Endometrium (tissue), 2 donors: ENCODE data around the gene PDS5A.
"Not testable (repeated sequence)": the region's sequence is repeated elsewhere in the genome, so short reads cannot be mapped to it uniquely, and the experiment has no call there.

Experiments
- FAIRE-seq: peaks from 2 replicates; lab custom pipeline; 2012; peaks lifted over from hg19 to GRCh38; lab: Jason Lieb, UNC
- donor health status: control.
- donor health status: control.

Gene PDS5A

DNA sequence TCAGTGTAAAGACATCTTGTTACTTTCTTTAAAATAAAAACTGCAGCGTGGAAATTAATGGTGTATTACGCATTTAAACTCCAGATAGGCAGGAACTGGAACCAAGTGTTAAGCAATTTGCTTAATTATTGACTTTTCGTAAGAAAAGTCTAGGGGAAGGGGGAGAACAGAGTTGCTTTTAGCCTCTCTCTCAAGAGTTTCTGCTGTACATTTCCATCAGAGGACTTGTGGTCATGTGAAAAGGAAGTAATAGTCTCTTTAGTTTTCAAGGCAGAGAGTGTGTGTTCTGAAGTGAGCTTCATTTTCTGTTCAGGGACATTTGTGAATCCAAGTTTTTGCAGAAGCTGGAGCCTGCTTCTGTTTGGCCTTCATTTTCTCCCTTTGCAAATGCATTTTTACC lies 152.6 kb downstream of the PDS5A start:
- no peak for FAIRE-seq

DNA sequence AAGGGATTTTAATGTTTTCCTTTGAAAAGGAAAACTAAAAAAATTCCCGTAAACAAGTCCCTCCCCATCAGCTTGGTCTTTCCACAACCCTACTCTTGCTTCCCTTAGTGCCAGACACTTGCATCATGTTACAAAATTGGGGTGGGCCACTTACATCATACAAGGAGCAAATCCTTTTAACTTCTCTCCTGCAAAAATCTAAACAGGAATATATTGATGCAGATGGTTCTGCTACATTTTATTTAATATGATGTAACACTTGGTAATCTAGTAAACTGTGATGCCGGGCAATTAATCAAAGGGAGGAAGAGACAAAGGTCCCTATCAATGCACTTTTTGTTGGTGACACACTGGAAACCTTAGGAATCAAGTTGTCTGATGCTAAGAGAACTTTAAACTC lies 154.5 kb downstream of the PDS5A start:
- peak; percentile 66 for FAIRE-seq

DNA sequence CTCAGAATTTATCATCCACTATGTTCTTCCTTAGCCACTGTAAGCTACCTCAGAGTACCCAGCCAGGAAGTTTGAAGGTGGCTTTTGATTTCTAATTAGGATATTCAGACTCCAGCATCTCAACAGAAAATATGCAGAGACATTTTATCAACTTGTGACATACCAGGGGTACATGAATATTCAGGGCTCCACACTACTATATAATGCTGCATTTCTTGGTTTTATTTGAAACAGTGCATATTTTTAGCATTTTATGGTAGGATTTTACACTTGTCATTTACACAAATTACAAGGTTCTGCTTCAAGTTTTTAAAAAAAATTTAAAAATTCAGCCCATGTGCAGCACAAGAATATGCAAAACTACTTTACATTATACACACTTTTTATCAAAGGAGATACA lies 155.0 kb downstream of the PDS5A start:
- FAIRE-seq, result no peak

DNA sequence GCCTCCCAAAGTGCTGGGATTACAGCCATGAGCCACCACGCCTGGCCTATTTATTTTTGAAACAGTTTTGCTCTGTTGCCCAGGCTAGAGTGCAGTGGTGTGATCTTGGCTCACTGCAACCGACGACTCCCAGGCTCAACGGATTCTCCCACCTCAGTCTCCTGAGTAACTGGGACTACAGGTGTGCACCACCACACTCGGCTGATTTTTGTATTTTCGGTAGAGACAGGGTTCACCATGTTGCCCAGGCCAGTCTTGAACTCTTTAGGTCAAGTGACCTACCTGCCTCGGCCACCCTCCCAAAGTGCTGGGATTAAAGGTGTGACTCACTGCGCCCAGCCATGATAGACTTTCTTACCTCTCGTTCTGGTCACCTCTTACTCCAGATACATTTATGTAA lies 155.8 kb downstream of the PDS5A start:
- no peak for FAIRE-seq

DNA sequence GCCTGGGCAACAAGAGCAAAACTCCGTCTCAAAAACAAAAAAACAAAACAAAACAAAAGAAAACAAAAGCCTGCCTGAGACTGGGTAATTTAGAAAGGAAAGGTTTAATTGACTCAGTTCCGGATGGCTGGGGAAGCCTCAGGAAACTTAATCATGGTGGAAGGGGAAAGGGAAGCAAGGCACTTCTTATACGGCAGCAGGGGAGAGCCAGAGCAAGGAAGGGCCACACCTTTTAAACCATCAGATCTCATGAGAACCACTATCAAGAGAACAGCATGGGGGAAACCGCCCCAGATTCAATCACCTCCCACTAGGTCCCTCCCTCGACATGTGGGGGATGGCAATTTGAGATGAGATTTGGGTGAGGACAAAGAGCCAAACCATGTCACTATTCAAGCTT lies 157.5 kb downstream of the PDS5A start:
- FAIRE-seq, result no peak

DNA sequence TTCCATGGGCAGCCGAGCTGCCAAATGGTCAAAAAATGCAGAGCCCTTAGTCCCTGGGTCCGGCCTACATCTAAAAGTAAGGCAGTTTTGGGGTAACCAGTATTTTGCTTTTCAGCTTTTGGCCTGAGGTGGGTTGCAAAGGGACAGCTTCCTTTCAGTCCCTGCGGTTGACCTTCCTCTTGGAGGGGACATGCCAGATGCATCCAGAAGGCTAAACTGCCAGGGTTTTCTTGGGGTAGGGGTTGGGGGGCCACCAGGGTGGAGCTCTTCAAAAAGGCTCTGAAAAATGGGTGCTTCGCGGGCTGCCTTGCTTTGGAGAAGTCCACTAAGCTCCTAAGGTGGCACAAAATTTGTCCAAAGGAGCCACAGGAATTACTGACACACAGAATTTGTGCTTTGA lies 159.1 kb downstream of the PDS5A start:
- no peak for FAIRE-seq

DNA sequence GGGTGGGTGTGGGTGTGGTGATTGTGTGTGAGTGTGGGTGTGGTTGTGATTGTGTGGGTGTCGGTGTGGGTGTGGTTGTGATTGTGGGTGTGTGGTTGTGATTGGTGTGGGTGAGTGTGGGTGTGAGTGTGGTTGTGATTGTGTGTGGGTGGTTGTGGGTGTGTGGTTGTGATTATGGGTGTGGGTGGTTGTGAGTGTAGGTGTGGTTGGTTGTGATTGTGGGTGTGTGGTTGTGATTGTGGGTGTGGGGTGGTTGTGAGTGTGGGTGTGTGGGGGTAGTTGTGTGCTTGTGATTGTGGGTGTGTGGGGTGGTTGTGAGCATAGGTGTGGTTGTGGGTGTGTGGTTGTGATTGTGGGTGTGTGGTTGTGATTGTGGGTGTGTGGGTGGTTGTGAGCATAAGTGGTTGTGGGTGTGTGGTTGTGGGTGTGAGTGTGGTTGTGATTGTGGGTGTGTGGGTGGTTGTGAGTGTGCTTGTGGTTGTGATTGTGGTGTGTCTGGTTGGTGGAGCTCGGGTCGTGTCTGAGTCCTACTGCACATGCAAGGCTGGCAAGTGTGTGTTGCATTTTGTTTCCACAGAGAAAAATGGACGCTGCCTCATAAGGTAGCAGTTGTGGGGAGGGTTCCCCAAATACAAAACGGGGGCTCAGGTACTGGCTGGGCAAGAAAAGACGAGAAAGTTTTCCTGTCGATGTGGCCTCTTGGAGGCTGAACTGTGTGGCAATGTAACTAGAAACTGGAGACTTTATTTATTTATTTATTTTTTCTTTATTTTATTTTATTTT lies 163.1 kb downstream of the PDS5A start:
- no peak for FAIRE-seq

DNA sequence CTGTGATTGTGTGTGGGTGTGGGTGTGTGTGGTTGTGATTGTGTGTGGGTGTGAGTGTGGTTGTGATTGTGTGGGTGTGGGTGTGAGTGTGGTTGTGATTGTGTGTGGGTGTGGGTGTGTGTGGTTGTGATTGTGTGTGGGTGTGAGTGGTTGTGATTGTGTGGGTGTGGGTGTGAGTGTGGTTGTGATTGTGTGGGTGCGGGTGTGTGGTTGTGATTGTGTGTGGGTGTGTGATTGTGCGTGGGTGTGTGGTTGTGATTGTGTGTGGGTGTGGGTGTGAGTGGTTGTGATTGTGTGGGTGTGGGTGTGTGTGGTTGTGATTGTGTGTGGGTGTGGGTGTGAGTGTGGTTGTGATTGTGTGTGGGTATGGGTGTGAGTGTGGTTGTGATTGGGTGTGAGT lies 163.9 kb downstream of the PDS5A start:
- FAIRE-seq, result not testable (repeated sequence)

DNA sequence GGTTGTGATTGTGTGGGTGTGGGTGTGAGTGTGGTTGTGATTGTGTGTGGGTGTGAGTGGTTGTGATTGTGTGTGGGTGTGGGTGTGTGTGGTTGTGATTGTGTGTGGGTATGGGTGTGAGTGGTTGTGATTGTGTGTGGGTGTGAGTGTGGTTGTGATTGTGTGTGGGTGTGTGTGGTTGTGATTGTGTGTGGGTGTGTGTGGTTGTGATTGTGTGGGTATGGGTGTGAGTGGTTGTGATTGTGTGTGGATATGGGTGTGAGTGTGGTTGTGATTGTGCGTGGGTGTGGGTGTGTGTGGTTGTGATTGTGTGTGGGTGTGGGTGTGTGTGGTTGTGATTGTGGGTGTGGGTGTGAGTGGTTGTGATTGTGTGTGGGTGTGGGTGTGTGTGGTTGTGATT lies 164.7 kb downstream of the PDS5A start:
- not testable (repeated sequence) for FAIRE-seq

DNA sequence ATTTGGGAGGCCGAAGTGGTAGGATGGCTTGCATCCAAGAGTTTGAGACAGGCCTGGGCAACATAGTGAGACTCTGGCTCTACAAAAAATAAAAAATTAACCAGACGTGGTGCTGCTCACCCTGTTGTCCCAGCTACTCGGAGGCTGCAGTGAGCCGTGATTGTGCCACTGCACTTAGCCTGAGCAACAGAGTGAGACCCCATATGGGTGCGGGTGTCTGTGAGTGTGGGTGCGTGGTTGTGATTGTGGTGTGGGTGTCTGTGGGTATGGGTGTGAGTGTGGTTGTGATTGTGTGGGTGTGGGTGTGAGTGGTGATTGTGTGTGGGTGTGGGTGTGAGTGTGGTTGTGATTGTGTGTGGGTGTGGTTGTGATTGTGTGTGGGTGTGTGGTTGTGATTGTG lies 165.2 kb downstream of the PDS5A start:
- no peak for FAIRE-seq

DNA sequence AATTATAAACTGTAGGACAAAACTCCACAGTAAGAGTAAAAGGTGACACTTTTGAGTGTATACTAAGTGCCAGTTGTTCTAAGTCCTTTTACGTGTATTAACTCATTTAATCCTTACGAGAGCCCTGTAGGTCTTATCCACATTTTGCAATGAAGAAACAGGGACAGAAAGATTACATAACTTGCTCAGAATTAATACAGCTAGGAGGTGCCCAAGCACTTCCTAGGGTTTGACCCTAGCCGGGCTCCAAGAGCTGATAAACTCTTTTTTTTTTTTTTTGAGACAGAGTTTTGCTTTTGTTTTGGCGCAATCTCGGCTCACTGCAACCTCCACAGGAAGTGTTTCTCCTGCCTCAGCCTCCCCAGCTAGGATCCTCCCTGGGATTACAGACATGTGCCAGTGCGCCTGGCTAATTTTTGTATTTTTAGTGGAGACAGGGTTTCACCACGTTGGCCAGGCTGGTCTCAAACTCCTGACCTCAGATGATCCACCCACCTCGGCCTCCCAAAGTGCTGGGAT lies 169.4 kb downstream of the PDS5A start:
- FAIRE-seq, result no peak

DNA sequence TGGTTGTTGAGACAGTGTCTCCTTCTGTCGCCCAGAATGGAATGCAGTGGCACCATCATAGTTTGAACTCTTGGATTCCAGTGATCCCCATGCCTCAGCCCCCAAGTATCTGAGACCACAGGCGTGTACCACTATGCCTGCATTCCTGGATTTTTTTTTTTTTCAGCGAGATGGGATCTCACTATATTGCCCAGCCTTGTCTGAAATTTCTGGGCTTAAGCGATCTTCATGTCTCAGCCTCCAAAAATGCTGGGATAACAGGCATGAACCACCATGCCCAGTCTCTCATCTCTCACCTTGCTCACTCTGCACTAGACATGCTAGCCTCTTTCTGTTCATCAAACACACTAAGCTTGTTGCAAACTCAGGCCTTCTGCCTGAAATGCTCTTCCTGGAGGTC lies 175.7 kb downstream of the PDS5A start:
- FAIRE-seq, result no peak

DNA sequence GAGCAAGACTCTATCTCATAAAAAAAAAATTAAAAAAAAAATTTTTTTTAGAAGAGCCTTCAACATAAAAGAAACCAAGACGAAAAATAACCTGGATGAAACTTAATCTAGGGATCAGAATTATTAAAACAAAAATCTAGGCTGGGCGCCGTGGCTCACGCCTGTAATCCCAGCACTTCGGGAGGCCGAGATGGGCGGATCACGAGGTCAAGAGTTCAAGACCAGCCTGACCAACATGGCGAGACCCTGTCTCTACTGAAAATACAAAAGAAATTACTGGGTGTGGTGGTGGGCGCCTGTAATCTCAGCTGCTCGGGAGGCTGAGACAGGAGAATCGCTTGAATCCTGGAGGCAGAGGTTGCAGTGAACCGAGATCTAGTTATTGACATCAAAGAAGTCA lies 184.7 kb downstream of the PDS5A start:
- not testable (repeated sequence) for FAIRE-seq

DNA sequence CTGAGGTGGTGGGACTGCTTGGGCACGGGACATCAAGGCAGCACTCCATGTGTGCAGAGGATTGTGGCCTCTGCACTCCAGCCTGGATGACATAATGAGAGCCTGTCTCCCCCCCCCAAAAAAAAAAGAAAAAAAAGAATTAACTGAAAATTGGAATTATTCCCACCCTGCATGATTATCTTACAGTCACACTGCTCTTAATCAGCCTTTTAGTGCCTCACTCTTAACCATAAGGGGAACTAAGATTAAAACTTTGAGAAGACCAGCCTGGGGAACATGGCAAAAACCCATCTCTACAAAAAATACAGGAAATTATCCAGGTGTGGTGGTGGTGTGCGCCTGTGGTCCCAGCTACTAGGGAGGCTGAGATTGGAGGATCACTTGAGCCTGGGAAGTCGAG lies 185.2 kb downstream of the PDS5A start:
- no peak for FAIRE-seq

DNA sequence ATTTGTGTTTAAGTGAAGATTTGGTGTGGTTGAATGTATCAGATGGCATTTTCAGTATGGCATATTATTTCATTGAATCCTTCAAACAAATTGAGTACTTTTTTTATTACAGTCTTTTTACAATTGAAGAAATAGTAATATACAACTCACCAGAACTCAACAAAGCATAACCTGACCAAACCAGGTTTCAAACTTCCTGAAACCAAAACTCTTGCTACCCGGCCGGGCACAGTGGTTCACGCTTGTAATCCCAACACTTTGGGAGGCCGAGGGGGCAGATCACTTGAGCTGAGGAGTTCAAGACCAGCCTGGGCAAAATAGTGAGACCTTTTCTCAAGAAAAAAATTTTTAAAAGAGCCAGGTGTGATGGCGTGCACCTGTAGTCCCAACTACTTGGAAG lies 185.6 kb downstream of the PDS5A start:
- FAIRE-seq, result no peak

DNA sequence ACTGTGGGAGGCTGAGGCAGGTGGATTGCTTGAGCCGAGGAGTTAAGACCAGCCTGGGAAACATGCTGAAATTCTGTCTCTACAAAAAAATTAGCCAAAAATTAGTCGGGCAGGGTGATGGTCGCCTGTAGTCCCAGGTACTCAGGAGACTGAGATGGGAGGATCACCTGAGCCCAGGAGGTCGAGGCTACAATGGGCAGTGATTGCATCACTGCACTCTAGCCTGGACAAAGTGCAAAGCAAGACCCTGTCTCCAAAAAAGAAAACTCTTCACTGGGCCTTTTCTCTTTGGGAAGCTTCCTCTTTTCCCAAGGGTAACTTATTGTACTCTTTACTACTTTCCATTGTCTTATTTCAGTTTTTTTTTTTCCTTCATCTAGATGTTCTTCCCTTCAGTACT lies 190.9 kb downstream of the PDS5A start:
- no peak for FAIRE-seq

DNA sequence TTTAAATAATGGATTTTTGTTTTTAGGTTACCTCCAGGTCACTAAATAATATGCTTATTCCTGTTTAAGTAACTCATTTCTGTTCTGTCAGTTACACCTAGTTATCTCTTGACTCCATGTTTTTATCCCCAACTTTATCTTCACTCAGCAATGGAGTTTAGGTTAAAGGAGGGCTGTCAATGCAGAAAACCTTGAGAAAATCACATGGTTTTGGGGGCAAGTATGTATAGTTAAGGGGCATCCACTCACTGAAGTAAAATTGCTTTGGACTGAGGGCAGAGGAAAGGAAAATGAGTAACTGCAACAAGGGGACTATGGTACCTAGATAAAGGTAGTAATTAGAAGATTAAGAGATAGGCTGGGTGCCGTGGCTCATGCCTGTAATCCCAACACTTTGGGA lies 192.6 kb downstream of the PDS5A start:
- FAIRE-seq, result no peak

DNA sequence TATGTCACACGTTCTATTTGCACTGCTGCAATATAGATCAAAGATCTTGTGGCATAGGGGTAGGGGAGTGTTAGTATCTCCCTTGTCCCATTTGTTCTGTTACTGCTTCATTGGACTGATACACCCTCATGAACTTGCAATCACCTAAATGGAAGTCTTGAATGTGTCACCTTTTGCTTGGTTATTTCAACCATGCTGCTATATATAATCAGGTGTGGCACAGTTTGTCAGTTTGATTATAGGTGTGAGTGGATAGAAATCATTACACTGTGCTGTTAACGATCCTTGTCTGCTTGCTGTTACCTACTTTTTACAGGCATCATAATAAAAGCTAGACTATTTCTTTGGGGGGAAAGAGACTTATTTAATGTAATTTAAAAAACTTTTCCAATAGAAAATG lies 195.7 kb downstream of the PDS5A start:
- not testable (repeated sequence) for FAIRE-seq
